GM12878 (cell line): ENCODE data around the gene NXNL1. TPM values are rescaled to one million over a fixed set of nuclear protein-coding genes. Genes with fewer than 3 reads are reported as not detected.

ENCODE experiments used
- ATF7 ChIP-seq: fragments of 450-650 bp; IDR thresholded peaks from 2 replicates; pipeline ENCODE4 v1.6.1; 2016; ENCODE audit warnings: low read depth, mild to moderate bottlenecking
- BCL11A ChIP-seq: IDR thresholded peaks from 2 replicates; pipeline ENCODE4 v1.6.1; 2011; ENCODE audit warnings: low read depth, low read length
- BHLHE40 ChIP-seq, 2 experiments: fragments of 450-650 bp in 1 of 2; IDR thresholded peaks; 2 replicates each; pipeline ENCODE4 v1.6.1; 2011 to 2017; ENCODE audit warnings: low read depth in 2 of 2, borderline replicate concordance in 1 of 2, improper control_type of control experiment in 1 of 2, low read length in 1 of 2, mild to moderate bottlenecking in 1 of 2
- EGR1 ChIP-seq, 2 experiments: IDR thresholded peaks; 1 replicate in 1 of 2; 2 replicates in 1 of 2; pipeline ENCODE4 v1.6.1; 2011 to 2012; ENCODE audit warnings: low read depth in 2 of 2, low read length in 2 of 2, borderline replicate concordance in 1 of 2, mild to moderate bottlenecking in 1 of 2, moderate library complexity in 1 of 2
- HCFC1 ChIP-seq: fragments of 150-350 bp; IDR thresholded peaks from 2 replicates; pipeline ENCODE4 v1.6.1; 2014; ENCODE audit warnings: low read length
- IKZF2 ChIP-seq, 2 experiments: fragments of 450-650 bp; IDR thresholded peaks; 2 replicates each; pipeline ENCODE4 v1.6.1; 2017; ENCODE audit warnings: mild to moderate bottlenecking in 2 of 2, moderate library complexity in 2 of 2
- NRF1 ChIP-seq: conservative IDR thresholded peaks from 2 replicates; pipeline ENCODE4 v1.6.1; 2011; ENCODE audit warnings: mild to moderate bottlenecking, low read depth, low read length, improper control_type of control experiment
- POLR2A ChIP-seq: IDR thresholded peaks from 2 replicates; pipeline ENCODE4 v1.6.1; 2011; ENCODE audit warnings: low read depth, mild to moderate bottlenecking, low read length
- RELA ChIP-seq: fragments of 450-650 bp; IDR thresholded peaks from 2 replicates; pipeline ENCODE4 v1.8.0; 2014; ENCODE audit warnings: borderline replicate concordance; ENCODE audit not compliant: partially characterized antibody
- SRF ChIP-seq, 2 experiments: IDR thresholded peaks; 2 replicates each; pipeline ENCODE4 v1.6.1; 2011; ENCODE audit warnings: low read depth in 2 of 2, low read length in 2 of 2, mild to moderate bottlenecking in 1 of 2, moderate library complexity in 1 of 2
- ZNF24 ChIP-seq: fragments of 450-650 bp; IDR thresholded peaks from 2 replicates; pipeline ENCODE4 v1.6.1; 2017; ENCODE audit warnings: antibody characterized with exemption, mild to moderate bottlenecking
- polyA plus RNA-seq, 11 experiments: library from polyadenylated mRNA; depleted of rRNA in 4 of 11; unstranded in 6 of 11; stranded (reverse) in 5 of 11; fragments of >200 nt; fragmentation: Nextera tagmentation in 4 of 11; fragmentation: Illumina TruSeq in 1 of 11; extraction: Ambion mirVana in 4 of 11; extraction: Trizol in 1 of 11; gene quantifications; 1 replicate in 1 of 11; 2 replicates in 10 of 11; pipeline versions ENCODE4 v1.2.1 to v1.2.3, GENCODE V29; 2011 to 2016; ENCODE audit warnings: inconsistent platforms in 2 of 11, missing spikeins in 2 of 11, low read depth in 1 of 11
- total RNA-seq, 4 experiments: library from RNA; depleted of rRNA in 3 of 4; stranded (reverse); fragments of >200 nt in 3 of 4; fragmentation: Illumina TruSeq in 1 of 4; extraction: Trizol in 1 of 4; gene quantifications; 2 replicates each; pipeline versions ENCODE4 v1.2.1 to v1.2.3, GENCODE V29; 2013 to 2021
- TF ChIP-seq, protein P1 (sequence below): IDR thresholded peaks from 2 replicates; pipeline ENCODE4 v1.6.1; 2012; ENCODE audit warnings: low read depth, low read length, improper control_type of control experiment
- TF ChIP-seq, protein P2 (sequence below): IDR thresholded peaks from 2 replicates; pipeline ENCODE4 v1.6.1; 2011; ENCODE audit warnings: mild to moderate bottlenecking, low read depth, low read length, moderate library complexity; ENCODE audit not compliant: insufficient replicate concordance

Gene NXNL1
- total and polyA plus RNA-seq, 10 of the 15 experiments (the other 5 are each of a cell fraction or from before 2014, with no cell fraction given): not detected

DNA sequence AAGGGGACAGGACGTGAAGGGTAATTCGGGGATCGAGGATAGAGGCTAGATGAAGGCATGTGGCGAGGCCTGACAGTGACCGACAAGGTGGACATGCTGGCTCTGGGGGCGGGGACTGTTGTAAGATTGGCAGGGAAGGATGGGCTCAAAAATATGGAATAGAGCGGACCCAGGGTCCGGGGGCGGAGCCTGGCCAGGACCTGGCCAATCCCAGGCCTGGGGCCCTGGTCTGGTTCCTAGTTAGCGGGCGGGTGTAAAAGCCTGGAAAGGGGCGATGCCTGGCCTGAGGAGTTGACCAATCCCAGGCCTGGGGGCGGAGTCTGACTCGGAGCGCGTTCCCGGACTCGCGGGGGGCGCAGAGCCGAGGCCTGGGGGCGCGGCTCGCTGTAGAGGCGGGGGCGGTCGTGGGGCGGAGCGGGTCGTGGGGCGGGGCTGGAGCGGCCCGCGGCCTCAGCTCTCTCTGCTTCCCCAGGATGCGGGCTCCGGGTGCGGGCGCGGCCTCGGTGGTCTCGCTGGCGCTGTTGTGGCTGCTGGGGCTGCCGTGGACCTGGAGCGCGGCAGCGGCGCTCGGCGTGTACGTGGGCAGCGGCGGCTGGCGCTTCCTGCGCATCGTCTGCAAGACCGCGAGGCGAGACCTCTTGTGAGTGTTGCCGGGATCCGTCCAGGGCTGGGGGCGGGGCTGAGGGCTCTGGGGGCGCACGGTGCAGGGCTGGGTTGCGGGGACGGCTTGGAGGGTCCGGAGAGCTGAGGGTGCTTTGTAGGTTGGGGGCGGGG, 9.5 kb upstream of the NXNL1 start, which contains the start of gene SLC27A1 (continued):
- TF ChIP-seq, protein P1, sequence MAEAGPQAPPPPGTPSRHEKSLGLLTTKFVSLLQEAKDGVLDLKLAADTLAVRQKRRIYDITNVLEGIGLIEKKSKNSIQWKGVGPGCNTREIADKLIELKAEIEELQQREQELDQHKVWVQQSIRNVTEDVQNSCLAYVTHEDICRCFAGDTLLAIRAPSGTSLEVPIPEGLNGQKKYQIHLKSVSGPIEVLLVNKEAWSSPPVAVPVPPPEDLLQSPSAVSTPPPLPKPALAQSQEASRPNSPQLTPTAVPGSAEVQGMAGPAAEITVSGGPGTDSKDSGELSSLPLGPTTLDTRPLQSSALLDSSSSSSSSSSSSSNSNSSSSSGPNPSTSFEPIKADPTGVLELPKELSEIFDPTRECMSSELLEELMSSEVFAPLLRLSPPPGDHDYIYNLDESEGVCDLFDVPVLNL: no peak
- TF ChIP-seq ZNF24: no peak
- TF ChIP-seq RELA: peak; percentile 40
- TF ChIP-seq HCFC1: no peak
- TF ChIP-seq, protein P2, sequence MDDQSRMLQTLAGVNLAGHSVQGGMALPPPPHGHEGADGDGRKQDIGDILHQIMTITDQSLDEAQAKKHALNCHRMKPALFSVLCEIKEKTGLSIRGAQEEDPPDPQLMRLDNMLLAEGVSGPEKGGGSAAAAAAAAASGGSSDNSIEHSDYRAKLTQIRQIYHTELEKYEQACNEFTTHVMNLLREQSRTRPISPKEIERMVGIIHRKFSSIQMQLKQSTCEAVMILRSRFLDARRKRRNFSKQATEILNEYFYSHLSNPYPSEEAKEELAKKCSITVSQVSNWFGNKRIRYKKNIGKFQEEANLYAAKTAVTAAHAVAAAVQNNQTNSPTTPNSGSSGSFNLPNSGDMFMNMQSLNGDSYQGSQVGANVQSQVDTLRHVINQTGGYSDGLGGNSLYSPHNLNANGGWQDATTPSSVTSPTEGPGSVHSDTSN: peak; percentile 90
- TF ChIP-seq BHLHE40 (IDR thresholded peaks at IDR 0.05; ENCODE audit: borderline replicate concordance in 1 of 2, low read depth in 2 of 2, low read length in 1 of 2): peak in 1 of 2 experiments; percentile 40; a peak in 2 of 4 replicates
- peak; percentile 73 for TF ChIP-seq POLR2A
- TF ChIP-seq NRF1: no peak
- TF ChIP-seq IKZF2 (IDR thresholded peaks at IDR 0.05): no peak; a peak in 1 of 4 replicates
- 0 out of 2 replicates have a peak, but pooled peaks have one; percentile 19 for TF ChIP-seq ATF7
- TF ChIP-seq BCL11A: no peak
- TF ChIP-seq SRF (IDR thresholded peaks at IDR 0.05; ENCODE audit: low read depth in 2 of 2, low read length in 2 of 2): 0 out of 4 replicates have a peak, but pooled peaks of 1 of the 2 experiments have one; percentile 2
- peak in 1 of 2 experiments; percentile 82; a peak in 2 of 3 replicates for TF ChIP-seq EGR1 (IDR thresholded peaks at IDR 0.05; ENCODE audit: borderline replicate concordance in 1 of 2, low read depth in 2 of 2, low read length in 2 of 2)
